ENCODE data around the gene MITF. TPM values are rescaled to one million over a fixed set of nuclear protein-coding genes. Genes with fewer than 3 reads are reported as not detected.

The MITF gene
- total and polyA plus RNA-seq, 2 experiments from 2014 or later: 73.2 to 99.9 TPM

DNA sequence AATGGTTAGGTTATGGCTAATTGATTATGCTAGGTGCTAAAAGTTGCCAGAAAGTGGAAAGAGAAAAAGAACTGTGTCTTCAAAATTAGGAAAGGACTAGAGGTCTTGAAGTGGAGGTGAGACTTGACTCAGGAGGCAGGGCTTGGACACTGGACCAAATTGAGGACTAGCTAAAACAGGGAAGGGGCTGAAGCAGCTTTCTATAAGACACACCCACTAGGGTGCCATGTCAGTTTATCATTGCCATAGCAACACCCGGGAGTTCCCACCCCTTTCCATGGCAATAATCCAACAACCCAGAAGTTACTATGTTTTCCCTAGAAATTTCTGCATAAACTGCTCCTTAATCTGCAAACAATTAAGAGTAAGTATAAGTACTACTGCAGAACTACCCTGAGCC is 42.9 kb upstream of the MITF start:
- TF ChIP-seq, protein P1, sequence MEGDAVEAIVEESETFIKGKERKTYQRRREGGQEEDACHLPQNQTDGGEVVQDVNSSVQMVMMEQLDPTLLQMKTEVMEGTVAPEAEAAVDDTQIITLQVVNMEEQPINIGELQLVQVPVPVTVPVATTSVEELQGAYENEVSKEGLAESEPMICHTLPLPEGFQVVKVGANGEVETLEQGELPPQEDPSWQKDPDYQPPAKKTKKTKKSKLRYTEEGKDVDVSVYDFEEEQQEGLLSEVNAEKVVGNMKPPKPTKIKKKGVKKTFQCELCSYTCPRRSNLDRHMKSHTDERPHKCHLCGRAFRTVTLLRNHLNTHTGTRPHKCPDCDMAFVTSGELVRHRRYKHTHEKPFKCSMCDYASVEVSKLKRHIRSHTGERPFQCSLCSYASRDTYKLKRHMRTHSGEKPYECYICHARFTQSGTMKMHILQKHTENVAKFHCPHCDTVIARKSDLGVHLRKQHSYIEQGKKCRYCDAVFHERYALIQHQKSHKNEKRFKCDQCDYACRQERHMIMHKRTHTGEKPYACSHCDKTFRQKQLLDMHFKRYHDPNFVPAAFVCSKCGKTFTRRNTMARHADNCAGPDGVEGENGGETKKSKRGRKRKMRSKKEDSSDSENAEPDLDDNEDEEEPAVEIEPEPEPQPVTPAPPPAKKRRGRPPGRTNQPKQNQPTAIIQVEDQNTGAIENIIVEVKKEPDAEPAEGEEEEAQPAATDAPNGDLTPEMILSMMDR (IDR thresholded peaks at IDR 0.05; ENCODE audit: low read depth, low read length): no peak
- no peaks in the 10 kb centered on the region for H3K27me3 ChIP-seq
- no peaks in the 10 kb centered on the region for H3K36me3 ChIP-seq
- H3K4me3 ChIP-seq: no peak overlapping the region
- no peak for DNase-seq (ENCODE audit: low read depth in 1 of 2, low spot score in 1 of 2)
- peaks cover 5% of the 10 kb centered on the region for H3K4me1 ChIP-seq (ENCODE audit: low read depth)
- no peak overlapping the region for H3K27ac ChIP-seq
- H3K9me3 ChIP-seq (ENCODE audit: low read depth): no peaks in the 10 kb centered on the region

DNA sequence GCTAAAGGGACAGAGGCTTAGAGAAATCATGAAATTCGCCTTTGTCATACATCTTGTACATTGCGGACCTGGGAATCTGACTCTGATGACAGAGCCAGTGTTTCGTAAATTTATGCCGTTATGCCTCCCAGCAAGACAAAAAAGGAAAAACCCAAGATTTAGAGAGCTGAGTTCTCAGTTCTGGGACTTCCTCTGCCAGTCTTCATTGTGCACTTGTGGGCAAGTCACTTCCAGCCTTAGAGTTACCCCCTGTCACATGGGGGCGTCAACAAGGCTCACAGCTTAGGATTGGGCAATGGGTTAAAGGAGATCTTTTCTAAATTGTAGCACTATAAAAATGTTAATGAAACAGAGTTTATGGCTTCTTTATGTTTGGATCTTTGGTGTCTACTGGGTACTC is 41.9 kb upstream of the MITF start:
- peaks cover 5% of the 10 kb centered on the region for H3K4me1 ChIP-seq (ENCODE audit: low read depth)
- H3K27me3 ChIP-seq: no peaks in the 10 kb centered on the region
- DNase-seq (ENCODE audit: low read depth in 1 of 2, low spot score in 1 of 2): no peak
- H3K27ac ChIP-seq: no peak overlapping the region
- no peaks in the 10 kb centered on the region for H3K36me3 ChIP-seq
- H3K4me3 ChIP-seq: no peak overlapping the region
- no peaks in the 10 kb centered on the region for H3K9me3 ChIP-seq (ENCODE audit: low read depth)
- TF ChIP-seq, protein P1 (IDR thresholded peaks at IDR 0.05; ENCODE audit: low read depth, low read length): no peak

DNA sequence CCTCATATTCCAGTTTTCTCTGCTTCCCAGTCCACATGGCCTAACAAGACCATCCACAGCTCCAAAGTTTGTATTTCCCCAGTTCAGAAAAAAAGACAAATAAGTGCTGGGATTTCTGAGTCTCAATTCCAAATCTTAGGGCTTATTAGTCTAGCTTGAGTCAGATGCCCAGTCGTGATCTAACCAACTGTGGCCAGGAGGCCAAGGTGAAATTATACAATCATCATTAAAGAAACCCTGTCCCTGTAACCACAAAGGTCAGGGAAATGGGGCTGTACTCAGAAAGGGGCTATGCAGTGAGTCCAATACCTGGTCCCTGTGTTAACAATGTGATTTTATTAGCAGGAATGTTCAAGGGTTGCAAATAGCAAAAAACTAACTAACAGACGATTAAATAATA is 40.5 kb upstream of the MITF start:
- no peaks in the 10 kb centered on the region for H3K9me3 ChIP-seq (ENCODE audit: low read depth)
- TF ChIP-seq, protein P1 (IDR thresholded peaks at IDR 0.05; ENCODE audit: low read depth, low read length): no peak
- H3K27ac ChIP-seq: no peak overlapping the region
- no peak overlapping the region for H3K4me3 ChIP-seq
- peaks cover 3% of the 10 kb centered on the region for H3K4me1 ChIP-seq (ENCODE audit: low read depth)
- DNase-seq (ENCODE audit: low read depth in 1 of 2, low spot score in 1 of 2): no peak
- H3K27me3 ChIP-seq: no peaks in the 10 kb centered on the region
- no peaks in the 10 kb centered on the region for H3K36me3 ChIP-seq

DNA sequence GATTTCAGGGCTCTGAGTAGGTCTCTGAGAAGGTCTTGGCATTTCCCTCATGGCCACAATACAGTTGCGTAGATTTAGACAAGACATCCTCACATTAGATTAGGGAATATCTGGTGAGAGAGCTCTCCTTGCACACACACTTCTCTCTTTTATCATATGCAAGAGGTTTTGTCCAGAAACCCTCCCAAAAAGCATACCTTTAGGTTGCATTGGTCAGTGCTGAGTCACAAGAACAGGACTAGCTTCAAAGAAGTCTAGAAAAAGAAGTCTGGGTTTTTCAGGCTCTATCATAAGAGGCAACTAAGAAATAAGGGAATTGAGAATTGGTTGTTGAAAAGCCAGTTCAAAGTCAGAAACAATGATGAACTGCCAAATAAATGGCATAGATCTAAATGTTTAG is 40.1 kb upstream of the MITF start:
- Histone ChIP-seq H3K9me3 (ENCODE audit: low read depth) (no peaks in the 10 kb centered on the region), H3K4me1 (ENCODE audit: low read depth) (no peaks in the 10 kb centered on the region), H3K27ac (no peak overlapping the region), H3K27me3 (no peaks in the 10 kb centered on the region), H3K36me3 (no peaks in the 10 kb centered on the region), H3K4me3 (no peak overlapping the region)
- TF ChIP-seq, protein P1 (IDR thresholded peaks at IDR 0.05; ENCODE audit: low read depth, low read length): no peak
- DNase-seq (ENCODE audit: low read depth in 1 of 2, low spot score in 1 of 2): no peak

DNA sequence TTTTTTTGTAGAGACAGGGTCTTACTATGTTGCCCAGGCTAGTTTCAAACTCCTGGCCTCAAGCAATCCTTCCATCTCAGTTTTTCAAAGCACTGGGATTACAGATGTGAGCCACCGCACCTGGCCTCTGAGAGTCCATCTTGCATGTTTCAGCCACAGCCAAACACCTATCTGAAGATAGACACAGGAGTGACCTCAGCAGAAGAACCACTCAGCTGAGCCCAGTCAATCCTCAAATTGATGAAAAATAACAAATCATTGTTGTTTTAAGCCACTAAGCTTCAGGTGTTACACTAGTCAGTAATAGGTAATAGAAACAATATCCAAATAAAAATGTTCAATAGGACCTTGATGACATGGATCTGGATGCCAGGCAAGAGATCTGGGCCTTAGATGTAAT is 38.3 kb upstream of the MITF start:
- TF ChIP-seq, protein P1 (IDR thresholded peaks at IDR 0.05; ENCODE audit: low read depth, low read length): no peak
- no peak overlapping the region for H3K4me3 ChIP-seq

More for the DNA sequence above, 38.3 kb upstream of the MITF start:
- no peaks in the 10 kb centered on the region for H3K9me3 ChIP-seq (ENCODE audit: low read depth)
- H3K4me1 ChIP-seq (ENCODE audit: low read depth): peaks cover 14% of the 10 kb centered on the region
- H3K36me3 ChIP-seq: no peaks in the 10 kb centered on the region
- H3K27me3 ChIP-seq: no peaks in the 10 kb centered on the region
- no peak overlapping the region for H3K27ac ChIP-seq
- DNase-seq (ENCODE audit: low read depth in 1 of 2, low spot score in 1 of 2): no peak

All from cardiac muscle cell (in vitro differentiated cells and primary cell).